NCI-H446 treated with DMSO at 0.1 percent for 48 hours (cell line): Measurements from ENCODE around the gene CBFA2T3.
A peak's percentile ranks its signal among the peaks of the same experiment; 100 is the strongest.

Experiments used
- DNase-seq: peaks from one replicate; lab custom pipeline; 2025; lab: John Stamatoyannopoulos, UW

Gene CBFA2T3

DNA sequence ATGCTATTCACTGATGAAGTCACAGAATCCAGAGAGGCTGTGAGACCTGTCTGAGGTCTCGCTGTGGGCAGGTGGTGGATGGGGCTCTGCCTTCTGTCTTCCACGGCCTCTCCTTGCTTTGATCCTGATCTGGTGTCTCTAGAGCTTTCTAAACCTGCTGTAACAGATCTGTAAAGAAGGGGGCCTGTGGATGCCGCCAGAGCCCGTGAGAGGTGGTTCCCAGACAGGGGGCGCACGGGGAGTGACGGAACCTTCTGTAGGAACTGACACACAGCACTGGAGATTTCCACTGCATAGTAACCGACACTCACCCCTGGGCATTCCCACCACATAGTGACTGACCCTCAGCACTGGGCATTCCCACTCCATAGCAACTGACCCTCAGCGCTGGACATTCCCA, 16.0 kb downstream of the CBFA2T3 start:
- no peak for DNase-seq

DNA sequence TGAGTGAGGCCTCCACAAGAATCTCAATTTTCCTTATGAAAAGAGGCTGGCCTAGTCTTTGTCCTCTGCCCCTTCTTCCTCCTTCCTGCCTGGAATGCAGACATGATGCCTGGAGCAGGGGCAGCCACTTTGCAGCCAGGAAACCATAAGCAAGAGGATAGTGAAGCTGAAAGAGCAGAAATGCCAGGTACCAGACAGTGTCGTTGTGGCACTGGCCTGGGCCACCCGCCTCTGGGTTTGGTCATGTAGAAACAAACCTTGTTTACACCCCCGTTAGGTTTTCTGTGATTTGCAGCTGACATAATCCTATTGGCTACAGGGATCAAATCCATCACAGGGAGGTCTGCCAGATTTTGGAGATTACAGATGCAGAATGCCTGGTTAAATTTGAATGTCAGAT, 16.5 kb downstream of the CBFA2T3 start:
- DNase-seq = no peak

DNA sequence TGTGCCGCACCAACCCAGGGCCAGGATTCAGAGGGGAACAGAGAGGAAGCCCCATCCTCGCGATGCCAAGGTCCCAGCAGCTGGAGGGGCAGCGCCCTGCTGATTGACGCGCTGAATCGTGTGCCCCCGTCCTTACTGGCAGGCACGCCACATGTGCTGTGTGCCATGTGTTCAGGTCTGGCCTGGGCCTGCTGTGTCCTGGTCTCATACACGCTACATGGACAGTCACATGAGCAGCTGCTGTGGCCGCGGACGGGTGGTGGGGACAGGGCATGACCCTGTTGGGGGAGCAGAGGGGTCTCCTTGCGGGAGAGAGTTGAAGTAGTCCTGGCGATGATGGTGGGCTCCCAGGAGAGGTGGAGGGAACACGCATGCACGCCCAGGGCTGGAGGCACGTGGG, 18.0 kb downstream of the CBFA2T3 start:
- DNase-seq = no peak

DNA sequence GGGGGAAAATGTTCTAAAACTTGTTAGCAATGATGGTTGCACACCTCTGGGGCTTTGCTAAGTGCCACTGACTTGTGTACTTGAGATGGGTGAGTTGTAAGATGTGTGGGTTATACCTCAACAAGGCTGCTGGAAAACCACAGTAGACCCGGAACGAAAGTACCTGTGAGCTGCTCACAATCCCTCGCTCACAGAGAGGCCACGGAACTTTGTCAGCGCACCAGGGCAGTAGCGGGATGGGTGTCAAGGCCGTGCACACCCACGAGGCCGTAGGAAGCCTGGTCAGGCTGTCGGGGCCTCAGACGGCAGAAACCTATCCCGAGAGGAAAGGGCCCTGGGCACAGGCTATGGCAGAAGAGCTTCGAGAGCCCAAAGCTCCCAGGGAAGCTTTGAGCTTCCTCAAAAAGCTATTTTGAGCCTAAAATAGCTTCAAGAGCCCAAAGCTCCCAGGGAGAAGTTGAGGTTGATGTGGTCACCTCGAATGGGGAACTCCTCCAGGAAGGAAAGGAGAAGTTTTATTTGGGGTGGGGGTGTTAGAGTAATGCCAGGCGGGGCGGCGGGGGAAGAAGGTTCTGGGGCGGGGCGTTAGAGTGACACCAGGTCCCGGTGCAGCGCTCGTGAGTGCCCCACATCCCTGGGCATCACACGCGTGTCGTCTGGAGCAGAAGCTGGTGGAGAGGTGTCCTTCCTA, 19.0 kb downstream of the CBFA2T3 start:
- DNase-seq = no peak

DNA sequence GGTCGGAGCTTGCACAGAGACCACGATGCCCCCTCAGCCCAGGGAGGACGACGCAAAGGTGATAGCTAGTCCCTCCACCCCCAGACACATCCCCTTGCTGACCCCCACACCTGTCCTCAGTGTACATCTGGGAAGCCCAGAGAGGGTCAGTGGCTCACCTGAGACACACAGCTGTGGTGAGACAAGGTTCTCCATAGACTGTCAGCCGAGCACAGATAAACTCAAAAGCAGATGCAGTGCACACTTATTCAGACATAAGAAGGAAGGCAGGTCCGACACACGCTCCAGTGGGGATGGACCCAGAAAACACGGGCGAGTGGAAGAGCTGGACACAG, 19.6 kb downstream of the CBFA2T3 start:
- no peak for DNase-seq

DNA sequence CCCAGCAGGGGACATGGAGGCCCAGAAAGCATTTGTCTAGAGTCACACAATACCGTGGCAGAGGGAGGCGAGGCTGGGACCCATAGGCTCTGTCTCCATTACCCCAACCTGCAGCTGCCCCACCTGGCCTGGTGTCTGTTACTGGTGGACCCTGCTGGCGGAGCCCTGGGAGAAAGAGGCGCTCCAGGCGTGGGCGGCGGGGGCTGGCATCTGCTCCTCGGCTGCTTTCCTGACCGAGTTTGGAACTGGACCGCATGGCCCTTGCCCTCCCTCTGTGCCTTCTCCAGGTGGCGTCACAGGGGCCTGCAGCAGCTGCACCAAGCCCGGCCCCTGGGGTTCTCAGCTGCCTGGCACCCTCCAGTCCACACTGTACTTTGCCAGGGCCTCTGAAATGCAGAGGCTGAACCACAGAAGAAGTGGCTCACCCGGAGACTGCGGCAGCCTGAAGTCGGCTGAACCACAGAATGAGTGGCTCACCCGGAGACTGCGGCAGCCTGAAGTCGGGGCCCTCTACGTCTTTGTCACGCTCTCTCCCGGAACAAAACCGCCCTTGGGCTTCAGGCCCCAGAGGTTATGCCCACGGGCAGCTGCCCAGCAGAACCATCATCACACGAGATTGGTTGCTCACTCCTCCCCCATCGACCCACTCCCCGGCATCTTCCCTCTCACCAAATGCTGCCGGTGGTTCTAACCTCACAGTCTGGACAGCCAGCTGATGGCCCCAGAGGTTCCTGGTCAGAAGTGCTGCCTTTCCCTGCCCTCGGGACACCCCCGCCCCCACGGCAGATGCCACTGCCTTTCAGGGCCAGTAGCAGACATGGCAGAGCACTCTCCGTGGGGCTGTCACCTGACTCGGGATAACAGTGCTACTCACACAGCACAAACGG, 20.2 kb downstream of the CBFA2T3 start:
- no peak for DNase-seq

DNA sequence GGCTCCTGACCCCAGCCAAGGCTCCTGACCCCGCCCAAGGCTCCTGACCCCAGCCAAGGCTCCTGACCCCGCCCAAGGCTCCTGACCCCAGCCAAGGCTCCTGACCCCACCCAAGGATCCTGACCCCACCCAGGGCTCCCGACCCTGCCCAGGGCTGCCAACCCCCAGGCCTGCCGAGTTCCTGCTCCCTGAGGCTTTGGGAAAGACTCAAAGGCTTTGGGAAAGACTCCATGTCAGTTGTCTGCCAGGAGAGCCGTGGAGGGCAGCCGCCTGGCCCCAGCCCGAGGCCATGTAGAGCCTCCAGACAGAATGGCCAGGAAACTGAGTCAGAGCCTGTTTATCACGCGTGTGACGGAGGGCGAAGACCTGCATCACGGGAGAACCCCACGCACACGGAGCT, 21.1 kb downstream of the CBFA2T3 start:
- no peak for DNase-seq

DNA sequence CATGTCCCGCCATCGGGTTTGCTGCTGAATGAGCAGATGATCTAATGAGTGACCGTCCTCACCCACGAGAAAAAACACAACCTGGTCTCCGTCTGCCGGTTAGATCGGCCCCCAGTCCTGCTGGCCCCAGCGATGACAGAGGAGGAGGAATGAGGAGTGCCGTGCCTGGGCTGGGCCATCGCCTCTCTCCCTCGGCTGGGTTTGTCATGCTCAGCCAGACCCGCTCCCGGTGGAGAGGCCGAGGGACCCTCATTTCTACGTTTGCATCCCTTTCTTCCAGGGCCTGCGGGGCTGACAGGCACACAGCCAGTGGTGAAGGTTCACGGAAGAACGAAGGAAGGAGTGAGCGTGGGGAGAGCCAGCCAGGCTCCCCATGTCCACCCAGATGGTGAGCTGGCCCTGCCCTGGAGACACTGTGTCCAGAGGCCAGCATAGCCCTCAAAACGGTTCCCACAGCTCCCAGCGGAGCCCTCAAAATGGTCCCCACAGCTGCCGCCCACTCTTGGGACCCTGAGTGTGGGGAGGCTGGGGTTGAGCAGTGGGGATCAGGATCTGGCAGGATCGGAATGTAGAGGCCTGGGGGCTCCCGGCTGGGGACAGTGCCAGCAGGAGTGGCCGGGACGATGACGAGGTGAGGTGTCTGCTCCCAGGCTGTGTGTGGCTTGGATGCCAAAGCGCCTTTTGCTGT, 23.9 kb downstream of the CBFA2T3 start:
- DNase-seq = no peak

DNA sequence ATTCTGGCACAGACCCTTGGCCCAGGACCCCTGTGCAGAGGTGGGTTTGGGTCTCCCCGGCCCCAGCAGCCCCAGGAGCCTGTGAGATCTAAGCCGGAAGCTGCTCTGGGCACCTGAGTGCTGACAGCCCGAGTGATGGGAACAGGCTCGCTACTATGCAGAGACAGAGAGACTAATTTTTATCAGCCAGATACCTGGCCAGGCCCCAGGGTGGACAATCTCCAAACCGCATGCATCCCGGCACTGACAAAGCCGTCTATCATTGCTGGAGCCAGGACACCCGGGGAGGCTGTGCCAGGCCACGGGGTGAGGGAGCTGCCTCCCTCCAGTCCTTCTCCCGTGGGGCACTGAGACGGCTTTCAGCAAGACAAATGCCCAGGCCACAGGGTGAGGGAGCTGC, 25.0 kb downstream of the CBFA2T3 start:
- no peak for DNase-seq

DNA sequence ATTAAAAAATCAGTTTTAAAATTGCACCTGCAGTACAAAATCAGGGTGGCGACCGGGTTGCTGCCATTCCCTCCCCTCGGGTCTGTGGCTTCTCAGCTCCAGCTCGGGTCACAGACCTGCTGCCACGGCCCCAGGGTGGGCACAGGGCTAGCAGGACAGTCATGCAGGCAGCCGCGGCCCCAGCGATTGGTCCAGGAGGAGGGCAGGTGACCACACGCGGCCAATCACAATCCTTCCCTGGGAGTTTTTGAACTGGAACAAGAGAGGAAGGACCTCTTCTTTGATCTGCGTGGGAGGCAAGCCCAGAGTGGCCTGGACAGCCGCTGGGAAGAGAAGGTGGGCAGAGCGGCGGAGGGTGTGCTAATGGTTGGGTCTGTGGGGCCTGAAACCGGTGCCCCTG, 25.5 kb downstream of the CBFA2T3 start:
- DNase-seq = no peak

DNA sequence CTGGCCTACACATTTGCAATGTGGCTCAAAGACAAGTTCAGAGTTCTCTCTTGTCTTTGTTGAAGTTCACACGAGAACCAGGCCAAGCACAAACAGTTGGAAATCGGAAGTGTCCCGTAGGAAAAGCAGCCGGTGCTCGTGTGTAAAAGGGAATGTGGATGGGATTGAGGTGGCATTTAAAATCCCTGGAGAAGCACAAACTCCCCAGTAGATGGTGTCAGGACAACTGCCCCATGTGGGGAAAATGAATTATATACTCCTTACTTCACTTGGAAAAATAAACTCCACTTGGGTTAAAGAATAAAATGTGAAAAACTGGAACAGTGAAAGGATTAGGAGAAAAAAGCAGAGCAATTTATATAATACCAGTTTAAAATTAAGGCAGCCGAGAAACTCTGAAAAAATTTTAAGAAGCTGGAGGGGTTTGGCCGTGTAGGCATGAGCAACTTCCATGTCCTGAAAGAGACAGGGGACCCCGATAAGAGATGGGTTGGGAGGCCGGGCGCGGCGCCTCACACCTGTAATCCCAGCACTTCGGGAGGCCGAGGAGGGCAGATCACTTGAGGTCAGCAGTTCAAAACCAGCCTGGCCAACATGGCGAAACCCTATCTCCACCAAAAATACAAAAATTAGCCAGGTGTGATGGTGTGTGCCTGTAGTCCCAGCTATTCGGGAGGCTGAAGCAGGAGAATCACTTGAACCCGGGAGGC, 28.1 kb downstream of the CBFA2T3 start:
- DNase-seq = no peak

DNA sequence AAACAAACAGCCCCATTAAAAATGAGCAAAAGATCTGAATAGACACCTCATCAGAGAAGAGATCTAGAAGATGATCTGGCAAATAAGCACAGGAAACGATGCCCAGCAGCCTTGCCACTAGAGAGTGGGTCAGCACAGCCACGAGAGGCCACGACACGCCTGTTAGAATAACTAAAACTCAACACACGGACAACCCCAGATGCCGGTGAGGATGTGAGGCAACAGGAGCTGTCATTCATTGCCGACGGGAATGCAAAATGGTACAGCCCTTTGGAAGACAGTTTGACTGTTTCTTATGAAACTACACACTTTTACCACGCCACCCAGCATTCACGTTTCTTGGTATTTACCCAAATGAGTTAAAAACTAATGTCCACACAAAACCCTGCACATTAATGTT, 31.5 kb downstream of the CBFA2T3 start:
- no peak for DNase-seq

DNA sequence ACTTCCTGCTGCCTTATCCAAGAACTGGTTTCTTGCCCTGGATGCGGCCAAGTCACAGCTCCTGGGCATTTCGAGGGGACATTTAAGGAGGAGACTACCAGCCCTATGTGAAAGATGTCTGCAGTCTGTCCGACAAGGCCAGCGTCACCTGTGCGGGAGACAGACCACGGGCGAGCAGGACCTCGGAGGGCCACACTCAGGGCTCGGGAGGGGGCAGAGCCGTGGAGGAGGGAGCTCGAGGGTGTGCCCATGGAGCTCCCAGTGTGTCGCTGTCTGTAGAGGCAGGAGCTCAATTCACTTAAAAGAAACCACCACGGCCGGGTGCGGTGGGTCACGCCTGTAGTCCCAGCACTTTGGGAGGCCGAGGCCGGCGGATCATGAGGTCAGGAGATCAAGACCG, 33.3 kb downstream of the CBFA2T3 start:
- no peak for DNase-seq

DNA sequence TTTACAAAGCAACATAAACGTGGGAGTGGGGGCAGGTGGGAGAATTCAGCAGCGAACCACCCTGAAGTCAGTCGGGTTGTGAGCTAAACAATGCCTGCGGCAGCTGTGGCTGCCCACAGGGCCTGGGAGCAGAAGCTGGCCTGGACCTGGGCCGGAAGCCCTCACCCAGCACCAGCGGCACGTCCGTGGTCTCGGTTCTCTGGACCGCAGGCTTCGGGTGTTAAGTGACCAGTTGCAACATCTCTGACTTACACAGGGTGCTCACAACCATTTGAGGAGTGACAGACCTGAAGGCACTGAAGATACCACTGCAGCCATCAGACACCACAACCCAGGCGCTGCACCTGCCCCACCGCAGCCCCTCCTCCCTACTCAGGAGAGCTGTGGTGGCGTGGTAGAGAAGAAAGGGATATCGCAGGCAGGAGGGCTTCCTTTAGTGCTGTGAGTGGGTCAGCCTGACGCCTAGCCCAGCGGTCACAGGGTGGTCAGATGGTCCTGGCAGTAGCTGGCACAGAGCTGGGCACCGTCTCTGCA, 33.8 kb downstream of the CBFA2T3 start:
- no peak for DNase-seq

DNA sequence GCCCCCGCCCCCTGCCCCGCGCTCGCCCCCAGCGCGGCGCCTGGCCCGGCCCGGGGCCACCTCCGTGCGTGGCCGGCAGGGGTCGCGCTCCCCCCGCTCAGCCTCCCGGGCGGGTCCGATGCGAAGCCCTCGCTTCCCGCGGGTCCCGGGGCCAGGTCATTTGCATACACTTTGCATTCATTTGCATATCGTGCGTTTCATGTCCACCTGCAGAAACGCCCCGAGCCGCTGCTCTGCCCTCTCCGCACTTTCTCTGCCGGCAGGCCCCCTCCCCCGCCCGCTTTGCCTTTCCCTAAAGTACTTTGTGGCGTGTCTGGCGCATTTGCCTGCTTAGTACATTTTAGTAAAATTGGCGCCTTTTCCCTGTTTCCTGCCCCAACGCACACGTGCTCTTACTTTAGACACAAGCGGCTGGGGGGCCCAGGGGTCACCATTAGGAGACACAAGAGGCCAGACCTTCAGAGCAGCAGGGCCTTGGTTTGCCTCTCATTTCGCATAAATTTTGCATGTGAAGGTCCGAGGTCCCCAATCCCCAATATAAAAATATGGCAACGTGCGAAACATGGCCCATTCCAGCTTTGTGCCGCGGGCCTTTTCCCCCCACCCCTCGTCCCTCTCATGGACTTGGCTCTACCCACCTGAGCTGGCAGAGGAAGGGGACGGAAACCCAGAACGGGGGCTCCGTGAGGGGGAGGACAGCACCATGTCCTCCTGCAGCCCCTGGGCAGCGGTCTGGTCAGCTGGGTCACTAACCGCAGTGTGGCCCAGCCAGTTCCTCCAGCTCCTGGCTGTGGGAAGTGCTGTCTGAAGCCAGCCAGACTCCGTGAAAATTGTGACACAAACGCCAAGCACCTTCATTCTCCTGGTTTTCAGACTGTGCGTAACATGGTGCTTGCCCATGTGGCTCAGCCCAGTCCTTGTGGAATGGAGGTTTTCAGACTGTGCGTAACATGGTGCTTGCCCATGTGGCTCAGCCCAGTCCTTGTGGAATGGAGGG, 34.8 kb downstream of the CBFA2T3 start:
- DNase-seq = no peak

DNA sequence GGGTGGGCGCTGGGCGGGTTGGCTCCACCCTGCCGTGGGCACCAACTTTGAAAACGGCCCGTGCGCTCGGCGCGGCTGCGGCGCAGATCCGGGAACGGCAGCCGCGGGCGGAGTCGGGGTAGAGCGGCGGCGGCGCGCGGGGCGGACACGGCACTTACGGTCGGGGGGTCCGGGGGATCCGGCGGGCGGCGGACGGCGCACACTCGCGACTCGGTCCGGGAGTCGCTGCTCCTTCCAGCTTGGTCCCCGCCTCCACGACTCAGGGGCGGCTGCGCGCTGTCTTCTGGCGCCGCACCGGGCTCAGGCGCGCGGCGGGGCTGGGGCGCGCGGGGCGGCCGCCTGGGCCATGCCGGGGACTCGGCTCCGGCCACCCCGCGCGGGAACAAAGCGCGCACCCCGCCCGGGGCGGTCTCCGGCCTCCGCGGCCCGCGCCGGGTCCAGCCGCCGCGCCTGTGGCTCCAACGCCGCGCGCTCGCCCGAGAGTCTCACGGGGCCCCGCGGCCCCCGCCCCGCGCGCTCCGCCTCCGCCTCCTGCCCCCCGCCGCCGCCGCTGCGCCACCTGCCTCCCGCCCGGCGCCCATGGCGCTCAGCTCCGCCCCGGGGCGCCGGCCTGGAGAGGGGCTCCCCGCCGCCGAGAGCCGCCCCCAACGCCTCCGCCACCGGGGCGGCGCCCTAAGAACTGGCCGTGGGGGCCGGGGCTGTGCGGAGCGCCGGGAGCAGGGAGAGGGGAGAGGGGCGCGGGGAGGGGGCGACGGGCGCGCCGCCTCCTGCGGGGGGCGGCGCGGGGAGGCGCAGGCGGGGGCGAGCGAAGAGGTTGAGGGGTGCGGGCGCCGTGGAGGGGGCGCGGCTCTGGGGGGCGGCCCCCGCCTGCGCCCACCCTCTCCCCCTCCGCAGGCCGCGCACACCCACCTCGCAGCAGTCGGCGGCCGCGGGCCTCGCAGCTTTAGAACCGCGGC, 35.9 kb downstream of the CBFA2T3 start:
- no peak for DNase-seq

DNA sequence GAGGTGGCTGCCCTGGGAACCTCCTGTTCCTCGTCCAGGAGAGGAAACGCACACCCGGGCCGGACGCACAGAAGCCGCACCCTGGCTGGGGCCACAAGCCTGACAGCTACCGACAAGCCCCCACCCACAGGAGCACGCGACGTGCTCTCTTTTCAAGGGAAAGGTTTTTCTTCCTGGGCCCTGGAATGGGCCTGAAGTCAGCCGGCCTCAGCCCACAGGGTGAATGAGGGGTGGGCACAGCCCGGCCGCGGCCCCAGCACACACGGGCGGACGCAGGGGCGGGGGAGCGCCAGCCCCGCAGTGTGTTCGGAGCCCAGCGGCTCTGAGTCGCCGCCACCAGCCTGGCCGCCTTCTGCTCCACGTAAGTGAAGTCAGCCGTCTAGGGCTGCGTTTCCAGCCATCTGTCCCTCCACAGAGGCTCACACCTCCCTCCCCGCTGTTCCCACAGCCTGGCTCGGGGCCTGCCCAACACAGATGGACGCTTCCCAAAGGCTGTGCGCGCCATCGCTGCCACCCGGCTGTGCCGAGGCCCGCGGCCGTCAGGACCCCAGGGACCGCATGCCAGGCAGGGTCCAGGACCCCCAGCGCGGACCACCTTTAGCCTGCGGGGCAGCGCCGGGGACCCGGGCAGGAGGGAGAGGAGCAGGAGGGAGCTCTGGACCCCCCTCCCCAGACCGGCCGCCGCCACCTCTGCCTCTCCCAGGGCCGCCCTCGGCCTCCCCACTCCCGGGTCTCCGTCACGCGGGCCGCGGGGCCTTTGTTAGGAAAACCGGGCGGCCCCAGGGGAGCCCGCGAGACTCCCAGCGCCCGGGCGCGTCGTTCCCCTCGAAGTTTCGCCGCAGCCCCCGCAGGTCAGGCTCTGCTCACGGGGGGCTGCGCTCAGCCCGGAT, 36.8 kb downstream of the CBFA2T3 start:
- peak; percentile 65 for DNase-seq

DNA sequence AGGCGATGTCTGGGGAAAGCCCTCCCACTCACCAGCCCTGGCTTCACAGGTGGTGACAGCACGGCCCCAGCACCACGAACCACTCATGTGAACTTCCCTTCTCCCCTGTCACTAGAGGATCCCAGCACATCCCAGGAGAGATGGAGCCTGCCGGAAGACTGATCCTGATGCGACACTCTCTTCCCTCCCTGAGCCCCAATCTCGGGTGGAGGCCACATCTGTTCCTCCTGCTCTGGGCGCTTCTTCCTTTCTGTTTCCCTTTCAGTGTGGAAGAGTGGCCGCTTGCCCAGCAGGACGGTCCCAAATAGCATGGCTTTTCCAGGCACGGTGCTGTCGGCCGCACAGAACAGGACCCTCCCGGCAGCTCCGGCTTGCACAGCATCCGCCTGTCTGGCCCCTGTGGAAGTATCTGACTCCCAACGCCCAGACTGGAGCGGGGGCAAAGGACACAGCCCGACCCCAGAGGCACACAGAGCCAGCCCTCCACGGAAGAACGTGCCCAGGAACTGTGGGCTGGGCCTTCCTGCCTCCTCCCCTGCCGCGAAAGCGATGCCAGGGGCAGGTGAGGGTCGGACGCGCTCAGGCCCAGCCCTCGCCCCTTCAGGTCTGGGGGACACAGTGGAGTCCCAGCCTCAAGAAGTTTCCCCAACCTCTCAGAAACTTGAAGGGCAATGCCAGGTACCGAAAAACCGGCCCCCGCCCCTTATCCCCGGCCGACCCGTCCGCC, 37.6 kb downstream of the CBFA2T3 start:
- DNase-seq = no peak
